HG02763 (cell line): Measurements from ENCODE around the gene CCDC40.

Experiments used
- ATAC-seq: cut with Tn5 transposase; IDR thresholded peaks from one replicate; pipeline ENCODE4 v1.9.1; 2021; ENCODE audit warnings: mild to moderate bottlenecking, moderate library complexity; ENCODE audit not compliant: unreplicated experiment

Gene CCDC40

DNA sequence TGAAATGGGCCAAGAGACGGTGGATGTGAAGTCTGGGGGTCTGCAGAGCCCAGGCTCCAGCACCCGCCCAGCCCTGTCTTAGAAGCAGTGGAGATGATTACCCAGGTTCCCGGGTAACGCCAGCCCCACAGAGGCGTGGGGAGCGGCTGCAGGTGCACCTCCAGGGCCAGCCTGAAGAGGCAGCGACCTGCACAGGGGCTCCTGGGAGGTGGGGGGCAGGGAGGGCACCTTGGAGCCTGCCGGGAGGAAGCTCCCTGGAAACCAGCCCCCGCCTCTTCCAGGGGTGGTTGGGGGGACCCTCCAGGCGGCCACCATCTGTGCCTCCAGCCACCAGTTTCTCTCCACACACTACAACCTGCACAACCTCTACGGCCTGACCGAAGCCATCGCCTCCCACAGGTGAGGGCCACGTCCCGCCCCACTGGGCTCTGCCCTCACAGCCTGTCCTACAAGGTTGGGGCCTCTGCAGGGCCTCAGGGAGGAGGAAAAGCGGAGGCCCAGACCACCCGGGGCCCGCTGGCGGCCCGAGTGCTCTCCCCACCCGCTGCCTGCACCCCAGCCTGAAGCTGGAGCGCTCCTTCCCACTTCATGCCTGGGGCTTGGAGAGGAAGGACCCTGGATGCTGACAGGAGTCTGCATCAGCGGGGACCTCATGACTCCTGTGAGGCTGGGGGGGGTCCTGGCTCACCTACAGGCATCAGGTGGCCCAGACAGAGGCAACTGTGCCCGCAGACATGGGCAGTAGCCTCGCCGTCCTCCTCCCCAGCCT is 75.4 kb downstream of the CCDC40 start:
- no peak for ATAC-seq

- ATAC-seq = no peak
Measured at GRCh38 chr17:80112471-80113032, 76.1 kb downstream of the CCDC40 start.

DNA sequence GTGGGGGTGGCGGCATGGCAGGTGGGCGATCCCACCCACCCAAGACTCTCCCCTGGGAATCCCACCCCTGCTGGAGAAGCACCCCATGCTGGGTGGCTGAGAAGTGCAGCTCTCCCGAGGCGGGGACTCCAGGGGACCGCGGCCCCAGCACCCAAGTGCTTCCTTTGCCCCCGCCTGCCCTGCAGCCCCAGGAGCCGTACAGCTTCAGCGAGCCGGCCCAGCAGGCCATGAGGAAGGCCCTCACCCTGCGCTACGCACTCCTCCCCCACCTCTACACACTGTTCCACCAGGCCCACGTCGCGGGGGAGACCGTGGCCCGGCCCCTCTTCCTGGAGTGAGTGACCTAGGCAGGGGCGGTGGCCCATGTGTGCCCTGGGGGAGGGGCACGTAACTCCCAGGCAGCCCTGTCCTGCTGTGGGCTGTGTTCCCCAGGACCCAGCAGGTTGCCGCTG is 76.6 kb downstream of the CCDC40 start:
- no peak for ATAC-seq

GRCh38 chr17:80114758-80115157 is 78.3 kb downstream of the CCDC40 start:
- ATAC-seq = no peak

- ATAC-seq = no peak
Measured at GRCh38 chr17:80115159-80115558, 78.7 kb downstream of the CCDC40 start.

DNA sequence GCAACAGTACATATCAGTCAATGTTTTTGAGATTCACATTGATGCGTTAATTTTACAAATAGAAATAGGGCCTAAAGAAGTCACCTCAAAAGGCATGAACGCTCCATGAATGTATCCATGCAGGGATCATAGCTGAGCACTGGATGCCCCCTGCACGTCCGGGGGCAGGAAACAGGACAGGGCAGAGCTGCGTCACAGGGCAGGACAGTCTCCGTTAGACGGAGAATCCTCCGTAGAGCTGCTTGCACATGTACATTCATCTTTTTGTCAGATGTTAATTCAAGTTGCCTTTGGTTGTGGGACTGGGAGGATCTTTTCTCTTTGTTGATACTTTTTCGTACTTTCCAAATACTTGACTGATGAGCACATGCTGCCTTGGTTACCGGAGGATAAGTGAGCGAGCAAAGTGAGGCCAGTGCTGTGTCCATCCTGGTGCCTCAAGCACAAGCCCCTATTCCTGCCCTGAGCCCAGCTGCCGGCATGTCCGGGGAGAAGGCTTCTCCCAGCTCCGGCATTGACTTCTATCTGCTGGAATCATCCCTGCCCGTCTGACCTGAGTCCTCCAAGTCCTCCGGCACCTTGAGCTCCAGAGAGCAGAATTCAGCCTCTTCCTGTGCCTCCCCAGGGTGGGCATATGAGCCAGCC is 80.0 kb downstream of the CCDC40 start:
- no peak for ATAC-seq

DNA sequence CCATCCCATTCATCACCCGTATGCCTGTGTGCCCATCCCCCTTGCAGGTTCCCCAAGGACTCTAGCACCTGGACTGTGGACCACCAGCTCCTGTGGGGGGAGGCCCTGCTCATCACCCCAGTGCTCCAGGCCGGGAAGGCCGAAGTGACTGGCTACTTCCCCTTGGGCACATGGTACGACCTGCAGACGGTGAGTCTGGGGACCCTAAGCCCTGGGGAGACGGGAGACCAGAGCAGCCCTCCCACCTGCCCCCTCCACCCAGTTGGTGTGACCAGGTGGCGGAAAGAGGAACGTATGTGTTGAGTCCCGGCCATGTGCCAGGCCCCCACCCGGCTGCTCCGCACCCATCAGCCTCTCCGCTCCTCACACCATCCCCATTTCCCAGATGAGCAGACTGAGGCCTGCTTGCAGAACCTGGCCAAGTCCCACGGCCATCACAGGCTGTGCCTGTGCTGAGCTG is 80.5 kb downstream of the CCDC40 start:
- ATAC-seq = no peak

GRCh38 chr17:80117491-80118401 is 81.3 kb downstream of the CCDC40 start:
- no peak for ATAC-seq

DNA sequence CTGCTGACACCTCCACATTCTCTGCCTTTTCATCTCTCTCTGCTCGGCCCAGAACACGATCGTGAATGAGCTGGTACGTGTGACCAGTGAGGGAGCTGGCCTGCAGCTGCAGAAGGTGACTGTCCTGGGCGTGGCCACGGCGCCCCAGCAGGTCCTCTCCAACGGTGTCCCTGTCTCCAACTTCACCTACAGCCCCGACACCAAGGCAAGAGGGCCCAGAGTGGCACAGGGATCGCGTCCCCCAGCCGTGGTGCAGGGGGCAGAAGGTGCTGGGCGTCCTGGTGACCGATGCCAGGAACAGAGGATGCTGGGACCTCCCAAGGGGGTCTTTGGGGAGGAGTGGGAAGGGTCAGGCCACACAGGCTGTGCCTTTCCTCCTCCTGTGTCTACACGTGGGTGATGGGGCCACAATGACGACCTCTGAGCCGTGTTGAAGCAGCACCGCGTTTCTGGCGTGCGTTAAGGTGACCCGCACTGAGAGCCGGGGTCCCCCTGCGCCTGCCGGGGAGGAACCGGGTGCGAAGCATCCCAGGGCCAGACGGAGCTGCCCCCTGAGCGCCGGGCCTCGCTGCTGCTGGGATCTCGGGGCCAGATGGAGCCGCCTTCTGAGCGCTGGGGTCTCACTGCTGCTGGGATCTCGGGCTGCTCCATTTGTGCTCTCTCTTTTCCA is 82.3 kb downstream of the CCDC40 start:
- no peak for ATAC-seq

GRCh38 chr17:80119271-80119791 is 82.9 kb downstream of the CCDC40 start:
- ATAC-seq = no peak

GRCh38 chr17:80119839-80120238 is 83.4 kb downstream of the CCDC40 start:
- ATAC-seq = no peak

DNA sequence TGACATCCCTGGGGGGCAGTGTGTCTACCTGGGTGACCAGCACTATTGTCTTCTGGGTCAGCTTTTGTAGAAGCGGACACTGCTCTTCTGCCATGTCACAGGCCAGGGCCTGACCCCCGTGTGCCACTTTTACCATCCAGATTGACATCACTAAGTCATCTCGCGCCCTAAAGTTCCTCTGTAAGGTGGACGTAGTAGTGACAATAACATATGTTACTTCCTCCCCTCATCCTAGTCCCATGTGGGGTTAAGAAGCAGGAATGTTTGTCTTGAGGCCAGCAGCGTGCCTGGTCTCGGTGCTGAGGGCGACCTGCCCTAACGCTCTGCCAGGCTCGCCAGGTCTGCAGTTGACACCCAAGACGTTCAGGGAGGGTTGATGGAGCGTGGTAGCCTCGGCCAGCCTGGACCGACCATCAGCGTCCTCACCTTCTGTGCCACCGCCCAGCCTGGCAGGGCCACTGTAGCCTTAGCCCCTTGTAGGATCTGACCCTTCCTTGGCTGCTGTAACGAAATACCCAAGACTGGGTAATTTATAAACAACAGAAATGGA is 85.7 kb downstream of the CCDC40 start:
- no peak for ATAC-seq

GRCh38 chr17:80122926-80123505 is 86.6 kb downstream of the CCDC40 start:
- ATAC-seq = no peak

DNA sequence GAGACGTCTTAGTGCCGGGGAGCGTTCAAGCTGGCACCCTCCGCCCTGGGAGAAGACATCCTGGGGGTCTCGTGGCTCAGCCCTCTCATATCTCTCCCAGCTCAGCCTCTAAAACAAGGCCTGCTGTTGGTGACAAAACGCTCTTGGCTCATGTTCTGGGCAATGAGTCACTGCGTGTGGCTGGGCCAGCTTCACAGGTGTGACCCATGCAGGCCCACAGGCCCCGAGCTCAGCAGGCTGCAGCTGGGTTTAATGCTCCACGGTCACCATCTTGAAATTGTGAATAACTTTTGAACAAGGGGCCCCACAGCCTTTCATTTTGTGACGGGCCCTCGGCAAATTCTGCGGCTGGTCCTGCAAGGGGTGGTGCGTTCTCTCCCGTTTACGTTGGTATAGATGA is 87.3 kb downstream of the CCDC40 start:
- no peak for ATAC-seq

DNA sequence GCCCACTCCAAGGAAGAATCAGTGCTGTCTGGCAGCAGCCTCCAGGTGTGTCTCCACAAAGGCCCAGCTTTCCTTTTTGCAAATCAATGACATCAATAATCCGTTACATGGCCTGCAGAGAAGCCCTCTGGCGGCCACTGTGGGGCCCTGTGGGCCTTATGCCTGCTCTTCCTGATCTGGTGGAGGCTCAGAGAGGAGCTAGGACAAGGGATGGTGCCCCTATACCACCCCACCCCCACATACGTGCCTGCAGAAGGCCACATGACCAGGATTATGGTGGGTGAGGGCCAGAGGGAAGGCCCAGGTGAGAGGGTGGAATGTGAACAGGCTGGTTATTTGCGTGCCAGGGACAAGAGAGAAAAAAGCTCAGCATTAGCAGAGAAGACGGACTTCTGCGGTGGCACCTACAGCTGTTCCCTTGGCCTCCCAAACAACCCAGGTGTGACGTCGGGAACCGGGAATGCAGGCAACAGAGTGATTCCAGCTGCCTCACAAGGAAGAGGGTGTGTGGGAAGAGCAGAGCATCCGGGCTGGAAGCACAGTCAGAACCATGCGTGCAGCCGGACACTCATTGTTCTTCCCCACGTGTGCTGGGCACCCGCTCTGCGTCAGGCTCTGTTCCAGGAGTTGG is 88.0 kb downstream of the CCDC40 start:
- no peak for ATAC-seq

DNA sequence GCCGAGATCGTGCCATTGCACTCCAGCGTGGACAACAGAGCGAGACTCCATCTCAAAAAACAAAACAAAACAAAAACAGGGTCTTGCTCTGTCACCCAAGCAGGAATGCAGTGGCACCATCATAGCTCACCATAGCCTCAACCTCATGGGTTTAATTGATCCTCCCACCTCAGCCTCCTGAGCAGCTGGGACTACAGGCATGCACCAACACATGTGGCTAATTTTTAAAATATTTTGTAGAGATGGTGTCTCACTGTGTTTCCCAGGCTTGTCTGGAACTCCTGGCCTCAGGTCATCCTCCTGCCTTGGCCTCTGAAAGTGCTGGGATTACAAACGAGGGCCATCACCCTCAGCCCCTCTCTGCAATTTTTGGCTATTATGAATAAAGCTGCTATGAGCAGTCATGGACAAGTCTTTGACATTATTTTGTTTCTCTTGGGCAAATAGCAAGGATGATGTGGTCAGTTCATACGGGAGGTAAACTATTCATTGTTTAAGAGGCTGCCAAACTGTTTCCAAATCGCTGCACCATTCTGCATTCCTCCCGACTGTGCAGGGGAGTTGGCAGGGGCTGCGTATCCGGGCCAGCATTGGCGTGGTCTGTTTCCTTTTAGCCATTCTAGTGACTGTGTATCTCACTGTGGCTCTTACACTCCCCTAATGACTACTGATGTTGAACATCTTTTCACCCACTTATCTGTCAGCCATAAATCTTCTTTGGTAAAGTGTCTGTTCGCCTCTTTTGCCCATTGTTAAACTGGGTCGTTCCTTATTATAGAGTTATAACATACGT is 89.4 kb downstream of the CCDC40 start:
- no peak for ATAC-seq

DNA sequence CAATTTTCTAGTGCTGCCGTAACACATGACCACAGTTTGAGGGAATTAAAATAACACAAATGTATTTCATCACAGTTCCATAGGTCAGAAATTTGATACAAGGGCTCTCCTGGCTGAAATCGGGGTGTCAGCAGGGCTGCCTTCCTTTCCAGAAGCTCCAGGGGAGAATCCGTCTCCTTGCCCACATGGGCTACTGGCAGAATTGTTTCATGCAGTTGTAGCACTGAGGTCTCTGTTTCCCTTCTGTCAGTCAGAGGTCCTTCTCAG is 89.9 kb downstream of the CCDC40 start:
- no peak for ATAC-seq

GRCh38 chr17:80129006-80129565 is 92.6 kb downstream of the CCDC40 start:
- no peak for ATAC-seq
